ENCODE results near the gene FGFRL1. TPM values are rescaled to one million over a fixed set of nuclear protein-coding genes. Genes with fewer than 3 reads are reported as not detected.
"Not testable (repeated sequence)": the region's sequence is repeated elsewhere in the genome, so short reads cannot be mapped to it uniquely, and the experiment has no call there.

The FGFRL1 gene
- total RNA-seq, 1 experiment from 2014 or later = 102 TPM

DNA sequence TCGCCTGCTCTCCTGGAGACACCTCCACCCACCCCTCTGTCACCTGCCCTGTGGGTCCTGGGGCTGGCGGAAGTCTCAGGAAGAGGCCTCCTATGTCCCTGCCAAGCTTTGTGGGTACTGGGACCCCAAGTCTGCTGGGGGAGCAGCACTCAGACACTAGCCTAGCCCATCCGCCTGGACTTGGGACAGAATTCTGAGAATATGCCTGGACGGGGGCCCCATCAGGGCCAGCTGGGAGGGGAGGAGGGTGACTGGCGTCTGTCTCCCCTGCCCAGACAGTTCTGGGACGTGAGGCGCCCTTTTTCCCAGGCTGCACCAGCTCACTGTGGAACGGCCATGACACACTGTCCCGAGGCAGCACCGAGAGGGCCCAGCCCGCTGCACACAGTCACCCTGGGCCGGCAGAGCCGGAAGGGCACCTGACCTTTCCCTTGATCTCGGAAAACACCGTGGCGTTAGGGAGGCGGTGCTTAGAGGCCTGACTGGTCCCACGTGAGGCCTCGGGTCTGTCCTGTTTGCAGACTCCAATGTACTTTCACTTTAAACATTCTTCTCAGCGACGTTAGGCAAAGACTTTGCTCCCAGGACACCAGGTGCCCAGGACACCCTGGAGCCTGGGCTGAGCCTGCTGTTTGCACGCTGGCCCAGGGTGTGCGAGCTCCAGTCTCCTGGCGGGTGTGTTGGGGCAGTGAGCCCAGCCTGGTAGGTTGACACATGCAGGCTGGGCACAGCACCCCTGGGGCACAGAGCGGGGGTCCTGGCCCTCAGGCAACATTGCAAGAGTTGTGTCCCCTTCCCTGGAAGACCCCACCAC is 18.9 kb upstream of the FGFRL1 start:
- DNase-seq (ENCODE audit: low spot score) = peak; percentile 57

- DNase-seq (ENCODE audit: low spot score) = no peak
These were observed 18.1 kb upstream of the FGFRL1 start, which contains the start of gene SLC26A1 for GRCh38 chr4:993111-994029. TSS of gene SLC26A1 (minus strand) at chr4:993404. CDS start at chr4:991703, 1,701 bp downstream.

- no peak for DNase-seq (ENCODE audit: low spot score)
These were observed 16.0 kb upstream of the FGFRL1 start for GRCh38 chr4:995311-996026.

GRCh38 chr4:996030-996996 is 15.1 kb upstream of the FGFRL1 start:
- DNase-seq (ENCODE audit: low spot score) = no peak

GRCh38 chr4:996997-997374 is 14.4 kb upstream of the FGFRL1 start:
- no peak for DNase-seq (ENCODE audit: low spot score)

- no peak for DNase-seq (ENCODE audit: low spot score)
These were observed 13.9 kb upstream of the FGFRL1 start for GRCh38 chr4:997375-998071.

DNA sequence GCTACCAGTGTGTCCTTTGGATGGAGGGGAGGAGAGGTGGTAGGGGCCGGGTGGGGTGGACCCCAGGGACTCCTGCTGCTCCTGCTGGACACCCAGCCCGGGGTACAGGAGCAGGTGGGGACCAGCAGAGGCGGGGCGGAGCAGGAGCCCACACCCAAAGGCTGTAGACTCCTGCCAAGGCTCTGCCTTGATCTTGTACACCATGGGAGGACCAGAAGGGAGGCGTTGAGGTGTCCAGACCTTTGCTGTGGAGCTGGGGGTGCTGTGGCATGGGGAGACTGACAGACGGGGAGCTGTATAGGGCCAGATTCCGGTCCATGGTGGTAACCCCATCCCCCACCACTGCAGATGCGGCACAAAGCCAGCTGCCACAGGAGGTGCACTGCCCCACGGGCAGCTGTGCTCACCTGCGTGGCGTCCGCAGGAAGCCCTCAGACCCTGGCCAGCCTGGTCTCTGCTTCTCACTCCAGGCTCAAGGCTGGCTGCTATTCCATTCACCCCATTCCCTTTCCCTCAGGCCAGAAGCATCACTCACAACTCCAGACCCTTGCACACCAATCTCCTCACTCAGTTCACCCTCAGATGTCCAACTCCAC is 13.2 kb upstream of the FGFRL1 start:
- DNase-seq (ENCODE audit: low spot score) = no peak

GRCh38 chr4:999240-999863 is 12.1 kb upstream of the FGFRL1 start:
- not testable (repeated sequence) for DNase-seq (ENCODE audit: low spot score)

DNA sequence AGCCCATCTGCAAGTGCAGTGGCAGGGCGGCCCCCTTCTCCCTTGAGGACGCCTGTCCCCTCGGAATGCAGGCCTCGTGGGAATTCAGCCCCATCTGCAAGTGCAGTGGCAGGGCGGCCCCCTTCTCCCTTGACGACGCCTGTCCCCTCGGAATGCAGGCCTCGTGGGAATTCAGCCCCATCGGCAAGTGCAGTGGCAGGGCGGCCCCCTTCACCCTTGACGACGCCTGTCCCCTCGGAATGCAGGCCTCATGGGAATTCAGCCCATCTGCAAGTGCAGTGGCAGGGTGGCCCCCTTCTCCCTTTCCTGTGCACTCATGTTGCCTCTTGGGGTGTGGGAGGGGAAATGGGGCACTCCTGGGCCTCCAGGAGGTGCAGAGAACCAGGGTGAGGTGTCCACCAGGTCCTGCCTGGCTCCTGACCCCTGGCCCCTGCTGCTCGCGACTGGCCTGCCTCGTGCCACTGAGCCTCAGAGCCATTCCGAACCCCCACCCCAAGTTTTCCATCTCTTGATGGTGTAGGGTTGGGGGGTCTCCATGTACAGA is 11.5 kb upstream of the FGFRL1 start:
- no peak for DNase-seq (ENCODE audit: low spot score)

- no peak for DNase-seq (ENCODE audit: low spot score)
These were observed 10.7 kb upstream of the FGFRL1 start for GRCh38 chr4:1000686-1001260.

DNA sequence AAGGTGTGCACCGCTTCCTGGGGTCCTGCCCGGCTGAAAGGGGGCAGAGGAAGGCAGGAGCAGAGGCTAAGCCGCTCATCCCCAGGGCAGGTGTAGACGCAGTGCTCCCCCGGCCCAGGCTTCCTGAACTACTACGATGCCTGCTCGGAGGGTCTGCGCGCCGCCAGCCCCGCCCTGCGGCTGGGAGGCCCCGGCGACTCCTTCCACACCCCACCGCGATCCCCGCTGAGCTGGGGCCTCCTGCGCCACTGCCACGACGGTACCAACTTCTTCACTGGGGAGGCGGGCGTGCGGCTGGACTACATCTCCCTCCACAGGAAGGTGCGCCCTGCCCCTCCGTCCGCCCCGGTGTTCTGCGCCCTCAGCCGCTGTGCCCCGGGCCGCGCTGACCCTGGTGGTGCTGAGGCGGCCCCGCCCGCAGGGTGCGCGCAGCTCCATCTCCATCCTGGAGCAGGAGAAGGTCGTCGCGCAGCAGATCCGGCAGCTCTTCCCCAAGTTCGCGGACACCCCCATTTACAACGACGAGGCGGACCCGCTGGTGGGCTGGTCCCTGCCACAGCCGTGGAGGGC is 9.8 kb upstream of the FGFRL1 start:
- DNase-seq (ENCODE audit: low spot score) = no peak

DNA sequence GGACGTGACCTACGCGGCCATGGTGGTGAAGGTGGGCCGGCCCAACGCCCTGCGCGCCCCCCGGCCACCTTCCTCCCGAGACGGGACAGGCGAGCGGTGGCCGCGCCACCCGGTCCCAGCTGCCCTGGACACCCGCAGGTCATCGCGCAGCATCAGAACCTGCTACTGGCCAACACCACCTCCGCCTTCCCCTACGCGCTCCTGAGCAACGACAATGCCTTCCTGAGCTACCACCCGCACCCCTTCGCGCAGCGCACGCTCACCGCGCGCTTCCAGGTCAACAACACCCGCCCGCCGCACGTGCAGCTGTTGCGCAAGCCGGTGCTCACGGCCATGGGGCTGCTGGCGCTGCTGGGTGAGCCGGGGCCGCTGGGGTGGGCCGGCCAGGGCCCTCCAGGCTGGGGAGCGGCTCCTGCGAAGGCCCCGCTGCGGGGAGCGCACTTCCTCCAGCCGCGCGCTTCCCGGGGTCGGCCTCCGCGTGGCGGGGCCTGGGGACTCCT is 9.2 kb upstream of the FGFRL1 start:
- no peak for DNase-seq (ENCODE audit: low spot score)

DNA sequence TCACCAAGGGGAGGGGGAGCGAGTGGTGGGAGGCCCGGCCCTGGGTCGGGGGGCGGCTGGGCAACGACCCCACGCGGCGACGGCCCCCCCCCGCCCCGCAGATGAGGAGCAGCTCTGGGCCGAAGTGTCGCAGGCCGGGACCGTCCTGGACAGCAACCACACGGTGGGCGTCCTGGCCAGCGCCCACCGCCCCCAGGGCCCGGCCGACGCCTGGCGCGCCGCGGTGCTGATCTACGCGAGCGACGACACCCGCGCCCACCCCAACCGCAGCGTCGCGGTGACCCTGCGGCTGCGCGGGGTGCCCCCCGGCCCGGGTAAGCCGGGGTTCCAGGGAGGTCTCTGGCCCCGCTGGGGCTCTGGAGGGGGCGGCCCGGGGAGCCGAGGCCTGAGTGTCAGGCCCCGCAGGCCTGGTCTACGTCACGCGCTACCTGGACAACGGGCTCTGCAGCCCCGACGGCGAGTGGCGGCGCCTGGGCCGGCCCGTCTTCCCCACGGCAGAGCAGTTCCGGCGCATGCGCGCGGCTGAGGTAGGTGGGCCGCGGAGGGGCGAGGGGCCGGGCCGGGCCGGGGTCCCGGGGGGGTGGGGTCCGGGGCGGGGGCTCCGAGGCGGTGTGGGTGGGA is 8.7 kb upstream of the FGFRL1 start:
- DNase-seq (ENCODE audit: low spot score) = no peak

- no peak for DNase-seq (ENCODE audit: low spot score)
These were observed 8.0 kb upstream of the FGFRL1 start for GRCh38 chr4:1003271-1004070.

- no peak for DNase-seq (ENCODE audit: low spot score)
These were observed 7.4 kb upstream of the FGFRL1 start for GRCh38 chr4:1004071-1004418.

DNA sequence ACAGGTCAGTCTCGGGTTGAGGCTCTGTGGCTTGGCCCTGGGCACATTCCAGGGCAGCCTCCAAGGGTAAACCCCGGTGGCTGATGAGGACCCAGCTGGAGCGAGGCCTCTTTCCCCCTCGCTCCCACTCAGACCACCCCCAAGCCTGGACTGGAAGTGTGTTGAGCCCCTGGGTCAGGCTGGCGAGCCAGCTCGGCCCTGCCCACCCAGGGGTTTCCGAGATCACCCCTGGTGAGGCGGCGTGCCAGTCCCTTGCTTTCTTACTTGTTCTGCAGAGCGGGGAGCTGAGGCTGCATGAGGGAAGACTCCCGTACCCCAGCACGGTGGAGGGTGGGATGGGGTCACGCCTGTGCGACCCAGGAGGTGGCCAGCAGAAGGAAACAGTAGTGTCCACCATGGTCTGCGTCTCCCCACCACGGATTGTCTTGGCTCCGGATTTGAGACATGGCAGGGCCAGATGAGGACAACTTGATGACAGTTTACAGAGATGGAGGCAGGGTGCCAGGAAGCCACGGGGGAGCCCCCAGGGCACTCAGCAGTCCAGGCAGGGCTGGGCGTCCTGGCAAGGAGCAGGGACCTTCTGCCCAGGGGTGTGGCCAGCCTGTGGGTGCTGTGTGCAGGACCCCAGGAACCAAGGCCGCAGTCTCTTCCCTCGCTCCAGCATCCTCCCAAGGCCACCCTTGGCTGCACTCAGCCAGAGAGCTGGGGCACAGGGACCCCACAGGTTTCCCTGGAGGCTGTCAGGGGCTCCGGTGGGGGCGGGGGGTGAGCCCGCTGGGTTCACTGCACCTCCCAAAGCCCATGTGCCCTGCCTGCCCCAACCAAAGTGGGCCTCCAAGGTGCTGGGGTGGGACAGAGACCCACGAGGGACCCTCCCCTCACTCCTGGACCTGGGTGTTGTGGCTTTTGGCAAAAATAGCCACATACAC is 6.6 kb upstream of the FGFRL1 start:
- DNase-seq (ENCODE audit: low spot score) = no peak
